ENCODE results near the gene TMPO. TPM values are rescaled to one million over a fixed set of nuclear protein-coding genes. Genes with fewer than 3 reads are reported as not detected.
"Not testable (repeated sequence)": the region's sequence is repeated elsewhere in the genome, so short reads cannot be mapped to it uniquely, and the experiment has no call there.

Gene TMPO
- total RNA-seq, 1 donor from 2014 or later: 103 TPM

DNA sequence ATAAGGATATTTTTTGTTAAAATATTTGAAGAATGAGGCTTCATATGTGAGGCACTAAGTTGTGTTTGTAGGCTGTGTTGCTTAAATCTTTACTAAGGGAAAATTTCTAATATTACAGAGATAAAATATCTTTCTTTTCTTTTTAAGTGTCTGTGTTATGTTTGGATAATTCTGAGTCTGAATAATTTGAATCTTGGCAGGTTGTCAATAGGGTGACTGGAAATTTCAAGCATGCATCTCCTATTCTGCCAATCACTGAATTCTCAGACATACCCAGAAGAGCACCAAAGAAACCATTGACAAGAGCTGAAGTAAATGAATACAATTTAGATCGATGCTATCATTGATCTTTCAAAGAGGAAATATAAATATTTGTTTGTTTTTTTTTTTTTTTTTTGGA lies 29.4 kb downstream of the TMPO start:
- intact Hi-C loops (cut with DNase I): no loop called here
- TF ChIP-seq POLR2AphosphoS5 (IDR thresholded peaks at IDR 0.05; ENCODE audit: insufficient read depth in 1 of 2, low read depth in 1 of 2): no peak
- TF ChIP-seq, protein P1, sequence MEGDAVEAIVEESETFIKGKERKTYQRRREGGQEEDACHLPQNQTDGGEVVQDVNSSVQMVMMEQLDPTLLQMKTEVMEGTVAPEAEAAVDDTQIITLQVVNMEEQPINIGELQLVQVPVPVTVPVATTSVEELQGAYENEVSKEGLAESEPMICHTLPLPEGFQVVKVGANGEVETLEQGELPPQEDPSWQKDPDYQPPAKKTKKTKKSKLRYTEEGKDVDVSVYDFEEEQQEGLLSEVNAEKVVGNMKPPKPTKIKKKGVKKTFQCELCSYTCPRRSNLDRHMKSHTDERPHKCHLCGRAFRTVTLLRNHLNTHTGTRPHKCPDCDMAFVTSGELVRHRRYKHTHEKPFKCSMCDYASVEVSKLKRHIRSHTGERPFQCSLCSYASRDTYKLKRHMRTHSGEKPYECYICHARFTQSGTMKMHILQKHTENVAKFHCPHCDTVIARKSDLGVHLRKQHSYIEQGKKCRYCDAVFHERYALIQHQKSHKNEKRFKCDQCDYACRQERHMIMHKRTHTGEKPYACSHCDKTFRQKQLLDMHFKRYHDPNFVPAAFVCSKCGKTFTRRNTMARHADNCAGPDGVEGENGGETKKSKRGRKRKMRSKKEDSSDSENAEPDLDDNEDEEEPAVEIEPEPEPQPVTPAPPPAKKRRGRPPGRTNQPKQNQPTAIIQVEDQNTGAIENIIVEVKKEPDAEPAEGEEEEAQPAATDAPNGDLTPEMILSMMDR (IDR thresholded peaks at IDR 0.05): no peak
- no peak for TF ChIP-seq POLR2A (IDR thresholded peaks at IDR 0.05)
- Histone ChIP-seq H3K4me1 (no peaks in the 10 kb centered on the region), H3K36me3 (peaks cover 0 to 26% of the 10 kb centered on the region in 2 donors), H3K9me3 (no peaks in the 10 kb centered on the region), H3K27me3 (no peaks in the 10 kb centered on the region), H3K4me3 (no peak overlapping the region), H3K27ac (no peak overlapping the region)
- no peak for DNase-seq (ENCODE audit: extremely low spot score in 2 of 2)

DNA sequence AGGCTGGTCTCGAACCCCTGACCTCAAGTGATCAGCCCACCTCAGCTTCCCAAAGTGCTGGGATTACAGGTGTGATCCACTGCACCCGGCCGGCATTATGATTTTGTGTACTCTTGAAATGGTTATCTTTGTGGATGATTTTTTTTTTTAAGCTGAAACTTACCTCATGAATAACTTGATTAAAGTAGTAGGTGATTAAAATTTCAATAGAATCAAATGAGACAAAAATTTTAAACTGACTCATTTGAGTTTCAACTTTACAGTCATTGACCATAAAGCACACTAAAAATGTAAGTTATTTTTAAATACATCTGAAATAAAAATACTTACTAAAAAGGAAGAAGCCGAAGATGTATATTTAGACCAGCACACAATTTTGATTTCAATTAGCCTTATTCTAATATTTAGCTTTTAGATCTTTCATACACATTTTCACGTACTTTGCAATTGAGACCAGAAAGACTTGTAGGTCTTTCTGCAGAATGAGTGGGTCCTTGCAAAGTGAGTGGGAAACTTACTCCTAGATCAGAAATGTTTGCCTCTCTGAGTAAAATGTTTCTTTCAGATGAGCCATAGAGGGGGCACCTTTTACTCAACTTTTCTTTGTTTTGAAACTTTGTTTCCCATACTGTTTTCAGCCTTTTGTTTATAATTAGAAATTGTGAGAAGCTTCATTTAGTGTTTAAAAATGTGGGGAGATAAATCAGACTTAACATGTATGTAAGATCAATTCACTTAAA lies 34.2 kb downstream of the TMPO start:
- Histone ChIP-seq H3K27me3 (no peaks in the 10 kb centered on the region), H3K36me3 (peaks cover 0 to 33% of the 10 kb centered on the region in 2 donors), H3K9me3 (no peaks in the 10 kb centered on the region), H3K4me3 (no peak overlapping the region), H3K27ac (no peak overlapping the region), H3K4me1 (no peaks in the 10 kb centered on the region)
- no peak for DNase-seq (ENCODE audit: extremely low spot score in 2 of 2)
- TF ChIP-seq POLR2A (IDR thresholded peaks at IDR 0.05) (no peak), POLR2AphosphoS5 (IDR thresholded peaks at IDR 0.05; ENCODE audit: insufficient read depth in 1 of 2, low read depth in 1 of 2) (no peak)
- TF ChIP-seq, protein P1 (IDR thresholded peaks at IDR 0.05): no peak
- intact Hi-C loops (cut with DNase I): no loop called here

DNA sequence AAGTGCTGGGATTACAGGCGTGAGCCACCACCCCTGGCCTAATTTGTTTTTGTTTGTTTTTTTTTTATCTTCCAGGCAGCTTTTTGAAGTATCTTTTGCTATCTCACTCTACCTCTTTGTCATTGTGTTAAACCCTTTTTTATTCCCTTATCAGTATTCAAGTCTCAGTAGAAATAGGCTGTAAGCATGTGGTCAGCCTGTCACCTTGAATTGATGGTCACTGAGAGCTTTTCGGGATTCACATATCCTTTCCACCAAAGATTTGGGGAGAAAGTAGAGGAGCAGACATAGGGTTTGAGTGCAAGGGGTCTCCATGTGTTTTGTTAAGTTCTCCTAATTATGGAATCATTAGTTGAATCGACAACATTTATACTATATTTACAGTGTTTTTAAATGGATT lies 36.4 kb downstream of the TMPO start:
- intact Hi-C loops (cut with DNase I): no loop called here
- Histone ChIP-seq H3K27me3 (no peaks in the 10 kb centered on the region), H3K27ac (no peak overlapping the region), H3K36me3 (peaks cover 0 to 25% of the 10 kb centered on the region in 2 donors), H3K4me1 (no peaks in the 10 kb centered on the region), H3K9me3 (no peaks in the 10 kb centered on the region), H3K4me3 (no peak overlapping the region)
- TF ChIP-seq POLR2AphosphoS5 (IDR thresholded peaks at IDR 0.05; ENCODE audit: insufficient read depth in 1 of 2, low read depth in 1 of 2) (no peak), POLR2A (IDR thresholded peaks at IDR 0.05) (no peak)
- TF ChIP-seq, protein P1 (IDR thresholded peaks at IDR 0.05): no peak
- DNase-seq (ENCODE audit: extremely low spot score in 2 of 2): no peak

DNA sequence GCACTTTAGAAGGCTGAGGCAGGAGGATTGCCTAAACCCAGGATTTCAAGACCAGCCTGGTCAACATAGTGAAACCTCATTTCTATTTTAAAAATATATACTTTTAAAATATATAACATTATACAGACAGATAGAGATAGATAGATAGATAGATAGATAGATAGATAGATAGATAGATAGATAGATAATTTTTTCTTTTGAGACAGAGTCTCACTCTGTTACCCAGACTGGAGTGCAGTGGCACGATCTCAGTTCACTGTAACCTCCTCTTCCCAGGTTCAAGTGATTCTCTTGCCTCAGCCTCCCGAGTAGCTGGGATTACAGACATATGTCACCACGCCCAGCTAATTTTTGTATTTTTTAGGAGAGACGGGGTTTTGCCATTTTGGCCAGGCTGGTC lies 42.7 kb downstream of the TMPO start:
- DNase-seq (ENCODE audit: extremely low spot score in 2 of 2); intact Hi-C loops (cut with DNase I); H3K4me1 ChIP-seq; H3K9me3 ChIP-seq; H3K36me3 ChIP-seq; H3K4me3 ChIP-seq; H3K27ac ChIP-seq; H3K27me3 ChIP-seq: not testable (repeated sequence)

DNA sequence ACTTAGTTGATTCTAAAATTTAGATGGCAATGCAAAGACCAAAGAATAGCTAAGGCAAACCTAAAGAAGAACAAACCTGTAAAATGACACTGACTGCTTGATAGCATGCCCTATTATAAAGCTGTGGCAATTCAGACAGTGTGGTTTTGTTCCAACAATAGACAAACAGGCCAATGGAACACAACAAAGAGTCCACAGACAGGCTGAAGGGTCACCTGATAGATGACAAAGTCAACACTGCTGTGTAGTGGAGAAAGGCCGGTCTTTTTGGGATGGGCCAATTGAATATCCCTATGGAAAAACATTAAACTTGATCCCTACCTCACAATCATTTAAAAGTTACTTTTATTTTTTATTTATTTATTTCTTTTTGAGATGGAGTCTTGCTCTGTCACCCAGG lies 44.3 kb downstream of the TMPO start:
- H3K4me1 ChIP-seq: no peaks in the 10 kb centered on the region
- no peaks in the 10 kb centered on the region for H3K36me3 ChIP-seq
- H3K9me3 ChIP-seq: no peaks in the 10 kb centered on the region
- TF ChIP-seq POLR2A (IDR thresholded peaks at IDR 0.05) (no peak), POLR2AphosphoS5 (IDR thresholded peaks at IDR 0.05; ENCODE audit: insufficient read depth in 1 of 2, low read depth in 1 of 2) (no peak)
- TF ChIP-seq, protein P1 (IDR thresholded peaks at IDR 0.05): no peak
- no peak for DNase-seq (ENCODE audit: extremely low spot score in 2 of 2)
- intact Hi-C loops (cut with DNase I): loop anchor here (10.0 kb wide), 1 partner anchor 95 kb away; no protein-coding TSS in a partner anchor
- no peak overlapping the region for H3K4me3 ChIP-seq
- no peaks in the 10 kb centered on the region for H3K27me3 ChIP-seq
- no peak overlapping the region for H3K27ac ChIP-seq

Data from vagina (tissue), 2 donors.